Naive B cell (primary cell): ENCODE data around the gene SEPTIN12. TPM values are rescaled to one million over a fixed set of nuclear protein-coding genes. Genes with fewer than 3 reads are reported as not detected.

Source experiments
- ATAC-seq, 2 donors: fragments of 150-1000 bp; cut with Tn5 transposase; 2 replicates each; pipeline ENCODE4 v1.10.0; 2021; ENCODE audit warnings: low read depth in 2 of 2, mild to moderate bottlenecking in 2 of 2, moderate library complexity in 2 of 2
- DNase-seq: peaks from one replicate; pipeline ENCODE4 v3.0.0; 2022
- H3K27ac Mint-ChIP-seq, 6 donors: one replicate each; pipeline ENCODE4 v1.8.0; 2020 to 2022; ENCODE audit warnings: mild to moderate bottlenecking in 6 of 6, mixed read lengths in 6 of 6, moderate library complexity in 5 of 6, inconsistent platforms in 2 of 6
- H3K27me3 Mint-ChIP-seq, 3 donors: one replicate each; pipeline ENCODE4 v1.8.0; 2021 to 2022; ENCODE audit warnings: mixed read lengths in 3 of 3, mild to moderate bottlenecking in 1 of 3
- H3K36me3 Mint-ChIP-seq, 2 donors: one replicate each; pipeline ENCODE4 v1.8.0; 2020 to 2022; ENCODE audit warnings: mixed read lengths in 2 of 2, inconsistent platforms in 1 of 2, mild to moderate bottlenecking in 1 of 2
- H3K4me1 Mint-ChIP-seq, 3 donors: one replicate each; pipeline ENCODE4 v1.8.0; 2020 to 2022; ENCODE audit warnings: mixed read lengths in 3 of 3, inconsistent platforms in 1 of 3, mild to moderate bottlenecking in 1 of 3, moderate library complexity in 1 of 3
- H3K4me3 Mint-ChIP-seq, 8 donors: one replicate each; pipeline ENCODE4 v1.8.0; 2020 to 2022; ENCODE audit warnings: mild to moderate bottlenecking in 8 of 8, mixed read lengths in 8 of 8, moderate library complexity in 8 of 8, inconsistent platforms in 2 of 8
- H3K9me3 Mint-ChIP-seq, 7 donors: one replicate each; pipeline ENCODE4 v1.8.0; 2020 to 2022; ENCODE audit warnings: mixed read lengths in 7 of 7, mild to moderate bottlenecking in 5 of 7, inconsistent platforms in 2 of 7, moderate library complexity in 1 of 7
- polyA plus RNA-seq, 6 donors: library from polyadenylated mRNA; unstranded; fragments of 300-500 nt; fragmentation: Illumina TruSeq; gene quantifications; one replicate each; pipeline ENCODE4 v1.2.3, GENCODE V29; 2021; ENCODE audit warnings: low read depth in 6 of 6

Gene SEPTIN12
- polyA plus RNA-seq, 6 donors from 2014 or later, result not detected

DNA sequence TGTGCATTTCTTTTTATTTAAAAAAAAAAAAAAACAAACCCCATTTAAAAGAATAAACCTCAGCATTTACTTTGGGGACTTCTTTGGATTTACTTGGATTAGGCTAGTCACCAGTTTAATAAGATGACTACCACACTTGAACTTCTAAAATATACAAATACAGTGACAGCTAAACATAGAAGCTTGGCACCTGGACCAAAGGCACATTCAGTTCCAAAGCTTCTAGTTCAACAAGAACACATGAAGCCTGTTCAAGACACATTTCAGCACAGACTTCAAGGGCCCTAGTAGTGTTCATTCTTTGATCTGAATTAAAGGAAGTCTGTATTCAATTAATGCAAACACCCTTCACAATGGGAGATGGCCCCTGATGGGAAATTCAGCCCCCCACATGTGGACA is 25.9 kb upstream of the SEPTIN12 start:
- Mint-ChIP-seq H3K27me3 (no peaks in the 10 kb centered on the region), H3K9me3 (no peaks in the 10 kb centered on the region)

DNA sequence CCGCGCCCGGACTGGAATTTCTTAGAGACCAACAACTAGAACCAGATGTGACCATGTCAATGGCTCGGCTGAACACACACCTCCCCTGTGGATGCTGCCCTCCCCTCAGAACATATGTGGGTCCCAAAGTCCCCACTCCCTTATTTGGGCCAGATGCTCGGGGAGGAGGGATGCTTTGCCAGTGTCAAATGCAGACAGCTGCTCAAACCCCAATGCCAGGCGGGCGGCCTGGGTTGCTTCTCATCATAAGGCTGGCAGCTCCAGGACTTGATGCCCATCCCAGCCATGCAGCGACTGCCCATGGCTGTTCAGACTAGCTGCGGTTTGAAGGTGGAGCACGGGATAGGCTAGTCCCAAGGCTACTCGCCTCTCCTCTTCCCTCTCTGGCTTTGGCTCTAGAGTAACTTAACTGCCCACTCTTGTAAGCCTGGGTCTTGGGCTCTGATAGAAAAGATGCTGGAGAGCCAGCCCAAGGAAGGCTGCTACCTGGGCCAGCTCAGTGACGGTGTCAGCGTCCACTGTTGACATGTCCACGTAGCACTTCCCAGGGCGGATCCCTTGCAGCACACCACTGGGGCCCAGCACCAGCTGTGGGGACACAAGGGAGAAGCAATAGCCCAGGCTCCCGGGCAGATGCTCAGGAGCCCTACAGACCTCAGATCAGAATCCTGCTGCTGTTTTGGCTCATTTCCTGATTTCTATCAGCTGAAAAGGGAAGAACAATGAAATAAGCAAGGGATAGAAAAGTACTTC is 25.3 kb upstream of the SEPTIN12 start:
- no peak for DNase-seq
- Mint-ChIP-seq H3K4me3 (no peak overlapping the region), H3K9me3 (no peaks in the 10 kb centered on the region), H3K27me3 (no peaks in the 10 kb centered on the region), H3K4me1 (peaks cover 0 to 6% (median 3%) of the 10 kb centered on the region in 3 donors), H3K27ac (peak overlapping the region in 2 of 6 donors; percentile 32 to 76), H3K36me3 (peaks cover 10 to 16% of the 10 kb centered on the region in 2 donors)
- ATAC-seq, result no peak

More for the DNA sequence above, 25.9 kb upstream of the SEPTIN12 start:
- Mint-ChIP-seq H3K27ac (no peak overlapping the region), H3K4me3 (no peak overlapping the region), H3K36me3 (peaks cover 16% of the 10 kb centered on the region in 2 donors), H3K4me1 (peaks cover 0 to 6% (median 3%) of the 10 kb centered on the region in 3 donors)
- DNase-seq, result no peak
- ATAC-seq, result no peak

DNA sequence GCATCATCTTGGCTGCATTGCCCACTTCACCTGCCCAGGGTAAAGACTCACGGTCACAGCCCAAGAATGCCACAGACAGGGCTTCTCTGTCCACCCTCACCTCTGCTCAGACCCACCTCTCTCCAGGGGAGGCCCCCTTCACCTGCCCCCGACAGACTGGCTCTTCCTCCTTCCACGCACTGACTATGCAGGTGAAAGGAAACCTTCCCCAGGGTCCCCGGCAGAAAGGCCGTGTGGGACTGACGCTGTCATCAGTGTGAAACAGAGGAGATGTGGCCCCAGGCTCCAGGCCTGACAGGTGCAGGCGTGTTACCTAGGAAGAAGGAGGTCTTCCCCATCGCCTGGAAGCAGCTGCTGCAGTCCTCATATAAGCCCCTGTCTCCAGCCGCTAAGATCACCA is 23.6 kb upstream of the SEPTIN12 start:
- H3K4me3 Mint-ChIP-seq, result no peak overlapping the region
- no peak for DNase-seq
- peak overlapping the region in 3 of 6 donors; percentile 29 to 90 (median 79) for H3K27ac Mint-ChIP-seq
- no peaks in the 10 kb centered on the region for H3K9me3 Mint-ChIP-seq
- ATAC-seq, result no peak
- H3K27me3 Mint-ChIP-seq, result no peaks in the 10 kb centered on the region
- H3K4me1 Mint-ChIP-seq, result peaks cover 0 to 6% (median 3%) of the 10 kb centered on the region in 3 donors
- peaks cover 8 to 11% of the 10 kb centered on the region in 2 donors for H3K36me3 Mint-ChIP-seq

DNA sequence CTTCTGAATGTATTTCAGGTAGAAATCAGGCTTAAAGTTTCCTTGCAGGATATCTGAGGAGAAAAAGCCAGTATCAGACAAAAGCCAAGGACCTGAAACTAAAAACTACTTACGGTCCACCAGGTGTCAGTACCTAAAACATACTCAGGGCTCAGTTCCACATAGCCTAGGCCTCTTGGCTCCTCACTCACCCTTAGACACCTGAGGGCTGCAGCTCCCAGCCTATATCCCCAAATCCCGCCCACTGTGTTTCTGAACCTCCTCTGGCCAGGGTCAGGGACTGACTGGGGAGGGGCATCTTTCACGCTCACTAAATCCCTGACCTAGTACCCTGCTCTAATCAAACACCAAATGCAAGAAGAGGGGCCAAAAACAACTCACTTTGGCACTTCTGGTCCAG is 23.1 kb upstream of the SEPTIN12 start:
- Mint-ChIP-seq H3K27me3 (no peaks in the 10 kb centered on the region), H3K36me3 (peaks cover 7 to 8% of the 10 kb centered on the region in 2 donors), H3K4me1 (peaks cover 0 to 6% (median 3%) of the 10 kb centered on the region in 3 donors), H3K27ac (peak overlapping the region in 3 of 6 donors; percentile 11 to 59 (median 29)), H3K9me3 (no peaks in the 10 kb centered on the region), H3K4me3 (no peak overlapping the region)
- no peak for ATAC-seq
- no peak for DNase-seq

DNA sequence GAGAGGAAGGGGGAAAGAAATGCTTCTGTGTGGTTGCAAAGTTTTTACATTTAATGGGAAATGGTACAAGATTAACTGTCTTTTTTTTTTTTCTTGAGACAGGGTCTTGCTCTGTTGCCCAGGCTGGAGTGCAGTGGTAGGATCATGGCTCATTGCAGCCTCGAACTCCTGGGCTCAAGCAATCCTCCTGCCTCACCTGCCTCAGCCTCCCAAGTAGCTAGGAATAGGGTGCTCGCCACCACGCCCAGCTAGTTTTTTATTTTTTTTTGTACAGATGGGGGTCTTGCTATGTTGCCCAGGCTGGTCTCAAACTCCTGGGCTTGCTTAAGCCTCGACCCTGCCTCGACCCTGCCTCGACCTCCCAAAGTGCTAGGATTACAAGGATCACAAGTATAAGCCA is 18.1 kb upstream of the SEPTIN12 start:
- H3K4me1 Mint-ChIP-seq, result peaks cover 4 to 19% (median 9%) of the 10 kb centered on the region in 3 donors

DNA sequence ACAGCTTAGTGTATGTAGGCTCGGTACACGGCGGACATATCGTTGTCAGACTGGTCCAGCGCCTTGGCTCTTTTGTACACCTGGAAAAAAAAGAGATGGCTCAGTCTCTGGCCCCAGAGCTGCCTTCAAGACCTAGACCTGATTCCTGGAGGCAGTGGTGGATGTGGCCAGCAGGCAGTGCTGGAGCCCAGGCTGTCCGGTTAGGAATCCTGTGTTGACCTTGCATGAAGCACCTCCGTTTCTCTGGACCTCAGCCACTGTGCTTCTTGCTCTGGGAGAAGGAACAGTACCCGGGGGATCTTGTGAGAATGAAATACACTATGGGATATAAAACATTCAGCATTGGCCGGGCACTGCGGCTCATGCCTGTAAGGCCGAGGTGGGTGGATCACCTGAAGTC is 17.1 kb upstream of the SEPTIN12 start:
- Mint-ChIP-seq H3K27me3 (no peaks in the 10 kb centered on the region), H3K9me3 (no peaks in the 10 kb centered on the region), H3K4me1 (peaks cover 11 to 29% (median 18%) of the 10 kb centered on the region in 3 donors), H3K27ac (no peak overlapping the region), H3K36me3 (no peaks in the 10 kb centered on the region), H3K4me3 (peak overlapping the region in 2 of 8 donors; percentile 28 to 30)
- DNase-seq (no peak), ATAC-seq (no peak)

More for the DNA sequence above, 18.1 kb upstream of the SEPTIN12 start:
- peak overlapping the region in 1 of 6 donors; percentile 9 for H3K27ac Mint-ChIP-seq
- H3K4me3 Mint-ChIP-seq, result no peak overlapping the region
- H3K9me3 Mint-ChIP-seq, result no peaks in the 10 kb centered on the region
- no peaks in the 10 kb centered on the region for H3K36me3 Mint-ChIP-seq
- no peak for DNase-seq
- ATAC-seq, result no peak
- H3K27me3 Mint-ChIP-seq, result no peaks in the 10 kb centered on the region

DNA sequence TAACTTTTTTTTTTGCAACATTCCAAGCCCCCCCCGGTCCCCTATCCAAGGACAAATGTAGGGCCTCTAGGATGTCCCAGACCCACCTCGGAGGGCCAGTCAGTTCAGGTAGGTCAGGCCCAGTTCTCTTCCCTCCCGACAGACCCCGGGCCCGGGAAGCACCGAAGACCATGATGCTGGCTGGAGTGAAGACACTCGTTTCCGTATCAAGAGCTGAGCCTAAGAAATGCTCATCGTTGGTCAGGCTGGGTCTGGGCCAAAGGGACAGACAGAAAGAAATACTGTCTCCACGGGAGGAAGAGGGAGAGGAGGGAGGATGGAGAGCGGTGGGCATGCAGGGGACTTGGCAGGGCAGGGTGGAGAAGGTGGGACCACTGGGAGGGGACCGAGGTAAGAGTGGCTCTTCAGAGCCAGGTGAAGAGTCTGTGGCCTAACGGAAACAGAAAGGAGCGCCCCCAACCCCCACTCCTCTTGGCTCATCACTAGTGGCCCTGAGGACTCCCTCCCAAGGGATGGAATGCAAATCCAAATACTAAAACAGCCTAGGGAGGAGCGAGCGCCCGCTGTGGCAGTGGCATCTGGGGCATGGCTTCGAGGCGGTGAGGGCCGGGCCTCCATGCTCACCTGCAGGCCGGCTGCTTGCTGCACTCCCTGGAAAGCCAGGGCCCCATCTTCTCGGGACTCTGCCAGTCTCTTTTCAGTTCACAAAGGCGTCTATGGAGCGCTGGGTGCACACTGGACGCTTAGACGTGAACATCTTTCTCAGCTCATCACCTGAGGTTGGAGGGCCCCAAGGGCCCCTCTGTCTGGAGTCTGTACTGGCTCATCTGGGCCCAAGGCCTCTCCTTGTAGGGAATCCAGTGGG is 16.0 kb upstream of the SEPTIN12 start:
- Mint-ChIP-seq H3K36me3 (no peaks in the 10 kb centered on the region), H3K4me1 (peaks cover 15 to 33% (median 21%) of the 10 kb centered on the region in 3 donors), H3K9me3 (no peaks in the 10 kb centered on the region), H3K27me3 (no peaks in the 10 kb centered on the region), H3K4me3 (peak overlapping the region; percentile 39 to 88 (median 77)), H3K27ac (peak overlapping the region in 1 of 6 donors; percentile 18)
- no peak for DNase-seq
- no peak for ATAC-seq

DNA sequence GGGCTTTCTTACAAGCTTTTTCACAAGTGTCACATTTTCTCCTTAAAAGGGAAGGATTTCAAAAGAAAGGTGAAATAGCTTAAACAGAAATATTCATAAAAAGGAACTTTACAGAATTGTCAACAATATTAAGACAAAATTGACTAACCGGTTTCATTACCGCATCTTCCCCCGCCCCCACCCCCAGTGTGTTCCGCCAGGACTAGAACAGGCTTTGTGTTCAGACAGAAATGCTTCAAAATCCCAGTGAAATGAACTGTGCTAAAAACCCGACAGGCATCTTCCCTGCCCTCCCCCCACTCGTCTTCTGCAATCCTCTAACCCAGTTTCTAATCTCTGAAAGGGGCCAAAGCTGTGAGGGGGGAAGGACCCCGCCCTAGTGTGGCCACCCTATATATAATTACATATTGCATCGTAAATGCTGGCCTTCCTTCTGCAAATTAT is 15.3 kb upstream of the SEPTIN12 start:
- no peaks in the 10 kb centered on the region for H3K27me3 Mint-ChIP-seq
- no peak for DNase-seq
- H3K4me1 Mint-ChIP-seq, result peaks cover 15 to 38% (median 21%) of the 10 kb centered on the region in 3 donors
- peak overlapping the region; percentile 81 to 92 (median 86) for H3K4me3 Mint-ChIP-seq
- no peaks in the 10 kb centered on the region for H3K9me3 Mint-ChIP-seq
- peak overlapping the region in 4 of 6 donors; percentile 28 to 82 (median 65) for H3K27ac Mint-ChIP-seq
- H3K36me3 Mint-ChIP-seq, result no peaks in the 10 kb centered on the region
- no peak for ATAC-seq

DNA sequence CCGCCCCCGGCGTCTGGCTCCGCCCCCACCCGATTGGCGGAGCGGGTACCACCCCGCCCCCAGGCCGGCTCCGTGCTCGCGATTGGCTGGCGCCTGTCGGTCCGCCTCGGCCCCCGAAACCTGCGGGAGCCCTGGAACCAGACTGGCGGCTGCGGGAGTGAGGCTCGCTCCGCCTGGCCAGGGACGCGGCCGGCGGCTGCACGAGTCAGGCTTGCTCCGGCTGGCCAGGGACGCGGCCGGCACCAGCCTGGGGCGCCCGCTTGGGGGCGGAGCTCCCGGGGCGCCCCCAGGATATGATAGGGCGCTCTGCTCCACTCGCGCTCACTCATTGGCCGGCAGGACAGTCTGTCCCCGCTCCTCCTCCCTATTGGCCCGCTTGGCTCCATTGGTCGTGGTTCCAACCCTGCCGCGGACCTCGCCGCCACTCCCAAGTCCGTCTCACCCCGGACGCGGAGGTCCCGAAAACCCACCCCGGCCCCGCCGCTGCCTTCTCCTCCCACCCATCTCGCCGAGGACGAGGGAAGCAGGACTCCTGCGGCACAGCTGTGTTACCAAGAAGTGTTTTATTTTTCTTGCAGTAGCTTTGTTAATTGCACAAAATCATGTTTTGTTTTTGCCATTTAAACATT is 14.6 kb upstream of the SEPTIN12 start:
- peak overlapping the region; percentile 81 to 94 (median 87) for H3K4me3 Mint-ChIP-seq
- peak overlapping the region; percentile 28 to 83 (median 70) for H3K27ac Mint-ChIP-seq
- peaks cover 15 to 38% (median 21%) of the 10 kb centered on the region in 3 donors for H3K4me1 Mint-ChIP-seq
- no peaks in the 10 kb centered on the region for H3K36me3 Mint-ChIP-seq
- no peaks in the 10 kb centered on the region for H3K9me3 Mint-ChIP-seq
- peak; percentile 80 to 84 for ATAC-seq
- H3K27me3 Mint-ChIP-seq, result no peaks in the 10 kb centered on the region
- peak; percentile 93 for DNase-seq

DNA sequence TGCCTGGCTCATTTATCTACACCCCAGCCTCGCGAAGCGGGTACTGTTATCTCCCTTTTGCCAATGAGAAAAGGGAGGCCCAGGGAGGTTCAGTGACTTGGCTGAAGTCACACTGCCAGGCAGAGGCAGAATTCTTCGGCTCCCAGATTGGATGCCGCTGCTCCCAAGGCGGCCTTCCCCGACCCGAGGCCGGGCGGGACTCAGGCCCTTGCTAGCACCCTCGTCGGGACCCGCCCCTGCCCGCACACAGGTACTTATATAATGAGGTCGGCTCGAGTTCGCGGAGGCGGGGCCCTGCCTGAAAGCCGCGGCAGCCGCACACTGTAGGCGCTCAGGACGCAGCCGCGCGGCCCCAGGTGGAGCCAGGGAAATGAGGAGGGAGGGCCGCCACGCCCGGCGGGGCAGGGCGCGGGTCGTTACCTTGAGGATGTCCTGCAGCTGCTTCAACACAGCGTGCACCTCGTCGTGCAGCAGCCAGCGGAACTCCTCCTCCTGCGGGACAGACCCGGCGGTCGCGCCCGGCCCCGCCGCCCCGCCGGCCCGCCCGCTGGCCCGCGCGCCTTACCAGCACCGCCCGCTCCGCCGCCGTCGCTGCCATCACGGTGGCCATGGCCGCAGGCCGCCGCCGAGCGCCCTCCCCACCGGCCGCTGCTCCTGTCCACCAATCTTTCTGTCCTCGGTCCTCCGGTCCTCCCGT is 14.0 kb upstream of the SEPTIN12 start, which contains the start of gene ROGDI:
TSS of gene ROGDI (minus strand) at position 672 of the 697 bp plus-strand sequence. CDS start at position 610, 62 bp downstream.
- Mint-ChIP-seq H3K27me3 (no peaks in the 10 kb centered on the region), H3K4me1 (peaks cover 15 to 38% (median 21%) of the 10 kb centered on the region in 3 donors), H3K9me3 (no peaks in the 10 kb centered on the region), H3K36me3 (no peaks in the 10 kb centered on the region), H3K27ac (peak within 1 kb of the TSS; percentile 57 to 93 (median 75)), H3K4me3 (peak within 1 kb of the TSS; percentile 85 to 94 (median 88))
- DNase-seq, result peak; percentile 88
- ATAC-seq, result peak; percentile 73 to 77

DNA sequence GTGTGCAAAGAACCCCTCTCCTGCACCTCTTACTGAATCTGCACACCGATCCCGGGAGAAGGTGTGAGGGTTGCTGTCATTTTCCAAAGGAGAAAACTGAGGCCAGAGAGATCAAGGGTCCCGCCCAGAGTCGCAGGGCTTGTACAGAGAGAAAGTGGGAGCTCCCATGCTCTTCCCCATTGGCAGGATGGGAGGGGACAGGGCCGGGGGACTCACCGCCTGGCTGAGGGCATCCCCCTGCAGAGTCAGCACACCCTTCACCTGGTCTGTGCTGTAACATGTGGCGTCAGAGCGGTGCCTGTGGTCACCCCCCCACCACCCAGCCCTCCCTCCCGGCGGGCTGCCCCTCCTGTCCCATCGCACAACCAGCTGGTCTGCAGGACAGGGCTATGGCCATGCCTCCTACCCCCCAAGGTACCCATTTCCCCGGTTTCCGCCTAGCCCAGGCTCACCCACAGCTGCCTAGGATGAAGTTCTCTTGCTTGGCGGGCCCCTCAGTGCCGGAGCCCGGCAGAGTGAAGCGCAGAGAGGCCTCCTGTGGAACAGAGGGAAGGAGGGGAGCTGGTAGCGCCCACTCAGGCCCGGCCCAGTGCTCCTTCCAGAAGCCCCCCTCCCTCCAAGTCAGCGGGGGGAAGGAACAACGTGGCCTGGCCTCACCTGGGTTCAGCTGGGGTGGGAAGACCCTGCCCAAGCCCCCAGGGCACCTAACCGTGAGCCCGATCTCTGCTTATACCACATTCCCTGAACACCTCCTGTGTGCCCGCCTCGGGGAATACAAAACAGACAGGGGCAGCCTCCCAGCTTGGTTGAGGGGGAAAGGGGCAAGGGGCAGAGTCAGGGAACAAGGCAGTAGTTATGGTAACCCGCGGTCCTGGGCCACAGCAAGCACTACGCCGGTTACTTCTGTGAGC is 13.2 kb upstream of the SEPTIN12 start:
- no peak for ATAC-seq
- no peaks in the 10 kb centered on the region for H3K36me3 Mint-ChIP-seq

More for the DNA sequence above, 13.2 kb upstream of the SEPTIN12 start:
- peak overlapping the region; percentile 85 to 94 (median 88) for H3K4me3 Mint-ChIP-seq
- peaks cover 15 to 38% (median 21%) of the 10 kb centered on the region in 3 donors for H3K4me1 Mint-ChIP-seq
- no peaks in the 10 kb centered on the region for H3K27me3 Mint-ChIP-seq
- H3K27ac Mint-ChIP-seq, result peak overlapping the region in 4 of 6 donors; percentile 62 to 94 (median 88)
- no peaks in the 10 kb centered on the region for H3K9me3 Mint-ChIP-seq
- DNase-seq, result peak; percentile 12
